HepG2 (cell line): ENCODE results near the gene DENND4C. TPM values are rescaled to one million over a fixed set of nuclear protein-coding genes. Genes with fewer than 3 reads are reported as not detected.

Experiments used
- CBX2 ChIP-seq, 2 experiments: fragments of 200-600 bp in 1 of 2; sonication (generic); formaldehyde crosslinking in 1 of 2; IDR thresholded peaks; 2 replicates each; pipeline versions ENCODE4 v1.7.0 to v1.8.1; 2018 to 2022; ENCODE audit warnings: low read depth in 2 of 2, low read length in 1 of 2, mild to moderate bottlenecking in 1 of 2, missing genetic modification reagents in 1 of 2
- DDIT3 ChIP-seq: sonication (generic); formaldehyde crosslinking; IDR thresholded peaks from 2 replicates; pipeline ENCODE4 v1.4.0; 2020; ENCODE audit warnings: mild to moderate bottlenecking, missing genetic modification reagents
- FOXP4 ChIP-seq: sonication (generic); formaldehyde crosslinking; IDR thresholded peaks from 2 replicates; pipeline ENCODE4 v1.4.0; 2020; ENCODE audit warnings: missing genetic modification reagents
- JUNB ChIP-seq: sonication (generic); formaldehyde crosslinking; IDR thresholded peaks from 2 replicates; pipeline ENCODE4 v1.8.0; 2022; ENCODE audit warnings: missing genetic modification reagents, mild to moderate bottlenecking, borderline replicate concordance
- MEIS1 ChIP-seq: sonication (generic); formaldehyde crosslinking; IDR thresholded peaks from 2 replicates; pipeline ENCODE4 v1.9.0; 2021; ENCODE audit warnings: mild to moderate bottlenecking, missing genetic modification reagents, moderate library complexity, borderline replicate concordance
- NFRKB ChIP-seq: fragments of 450-650 bp; IDR thresholded peaks from 2 replicates; pipeline ENCODE4 v1.6.1; 2017
- POGZ ChIP-seq: sonication (generic); formaldehyde crosslinking; IDR thresholded peaks from 2 replicates; pipeline ENCODE4 v1.4.0; 2020; ENCODE audit warnings: mild to moderate bottlenecking, missing genetic modification reagents
- SKI ChIP-seq: fragments of 450-650 bp; IDR thresholded peaks from one replicate; pipeline ENCODE4 v1.6.1; 2018; ENCODE audit warnings: mild to moderate bottlenecking; ENCODE audit not compliant: partially characterized antibody
- SP2 ChIP-seq: sonication (generic); formaldehyde crosslinking; IDR thresholded peaks from 2 replicates; pipeline ENCODE4 v1.5.1; 2020; ENCODE audit warnings: mild to moderate bottlenecking, missing genetic modification reagents
- TBP ChIP-seq: sonication (generic); formaldehyde crosslinking; IDR thresholded peaks from 2 replicates; pipeline ENCODE4 v1.5.0; 2020; ENCODE audit warnings: missing genetic modification reagents
- TP53 ChIP-seq: sonication (generic); formaldehyde crosslinking; conservative IDR thresholded peaks from 2 replicates; pipeline ENCODE4 v1.4.0; 2020; ENCODE audit warnings: missing genetic modification reagents
- ZFY ChIP-seq: sonication (generic); formaldehyde crosslinking; IDR thresholded peaks from 2 replicates; pipeline ENCODE4 v1.4.0; 2020; ENCODE audit warnings: missing genetic modification reagents
- ZNF276 ChIP-seq: sonication (generic); formaldehyde crosslinking; IDR thresholded peaks from 2 replicates; pipeline ENCODE4 v1.4.0; 2020; ENCODE audit warnings: mild to moderate bottlenecking, low read depth, missing genetic modification reagents
- ZNF496 ChIP-seq: sonication (generic); formaldehyde crosslinking; IDR thresholded peaks from 2 replicates; pipeline ENCODE4 v1.8.1; 2023; ENCODE audit warnings: mild to moderate bottlenecking, moderate library complexity, missing genetic modification reagents; ENCODE audit not compliant: insufficient replicate concordance
- ZNF547 ChIP-seq: sonication (generic); formaldehyde crosslinking; IDR thresholded peaks from 2 replicates; pipeline ENCODE4 v1.5.1; 2020; ENCODE audit warnings: mild to moderate bottlenecking, missing genetic modification reagents
- ZNF672 ChIP-seq: sonication (generic); formaldehyde crosslinking; IDR thresholded peaks from 2 replicates; pipeline ENCODE4 v1.8.1; 2022; ENCODE audit warnings: missing genetic modification reagents
- polyA plus RNA-seq, 8 experiments: library from polyadenylated mRNA; depleted of rRNA in 3 of 8; stranded (reverse) in 7 of 8; unstranded in 1 of 8; fragments of >200 nt; fragmentation: Illumina TruSeq in 4 of 8; extraction: Trizol in 4 of 8; gene quantifications; 2 replicates each; pipeline versions ENCODE4 v1.2.1 to v1.2.3, GENCODE V29; 2011 to 2016; ENCODE audit warnings: low read depth in 4 of 8, missing spikeins in 1 of 8, mixed read lengths in 1 of 8; ENCODE audit not compliant: insufficient read depth in 1 of 8
- total RNA-seq, 5 experiments: library from RNA; depleted of rRNA; stranded (reverse); fragments of >200 nt; fragmentation: Illumina TruSeq; extraction: Trizol; gene quantifications; 2 replicates each; pipeline ENCODE4 v1.2.3, GENCODE V29; 2016; ENCODE audit warnings: low read depth in 1 of 5
- TF ChIP-seq, protein P1 (sequence below): sonication (generic); formaldehyde crosslinking; IDR thresholded peaks from 2 replicates; pipeline ENCODE4 v1.4.0; 2020; ENCODE audit warnings: missing genetic modification reagents
- TF ChIP-seq, protein P2 (sequence below): sonication (generic); formaldehyde crosslinking; IDR thresholded peaks from 2 replicates; pipeline ENCODE4 v1.8.0; 2022; ENCODE audit warnings: missing genetic modification reagents, mild to moderate bottlenecking, borderline replicate concordance

The DENND4C gene
- total and polyA plus RNA-seq, 2 of the 13 experiments (the other 11 are each of a cell fraction or from before 2014, with no cell fraction given), result 19.1 to 27.2 TPM

GRCh38 chr9:19230355-19231125, at the start of gene DENND4C (continued):
- TF ChIP-seq TBP (CRISPR knock-in tag), result no peak
- TF ChIP-seq ZNF547 (CRISPR knock-in tag), result peak; percentile 94
- TF ChIP-seq, protein P1, sequence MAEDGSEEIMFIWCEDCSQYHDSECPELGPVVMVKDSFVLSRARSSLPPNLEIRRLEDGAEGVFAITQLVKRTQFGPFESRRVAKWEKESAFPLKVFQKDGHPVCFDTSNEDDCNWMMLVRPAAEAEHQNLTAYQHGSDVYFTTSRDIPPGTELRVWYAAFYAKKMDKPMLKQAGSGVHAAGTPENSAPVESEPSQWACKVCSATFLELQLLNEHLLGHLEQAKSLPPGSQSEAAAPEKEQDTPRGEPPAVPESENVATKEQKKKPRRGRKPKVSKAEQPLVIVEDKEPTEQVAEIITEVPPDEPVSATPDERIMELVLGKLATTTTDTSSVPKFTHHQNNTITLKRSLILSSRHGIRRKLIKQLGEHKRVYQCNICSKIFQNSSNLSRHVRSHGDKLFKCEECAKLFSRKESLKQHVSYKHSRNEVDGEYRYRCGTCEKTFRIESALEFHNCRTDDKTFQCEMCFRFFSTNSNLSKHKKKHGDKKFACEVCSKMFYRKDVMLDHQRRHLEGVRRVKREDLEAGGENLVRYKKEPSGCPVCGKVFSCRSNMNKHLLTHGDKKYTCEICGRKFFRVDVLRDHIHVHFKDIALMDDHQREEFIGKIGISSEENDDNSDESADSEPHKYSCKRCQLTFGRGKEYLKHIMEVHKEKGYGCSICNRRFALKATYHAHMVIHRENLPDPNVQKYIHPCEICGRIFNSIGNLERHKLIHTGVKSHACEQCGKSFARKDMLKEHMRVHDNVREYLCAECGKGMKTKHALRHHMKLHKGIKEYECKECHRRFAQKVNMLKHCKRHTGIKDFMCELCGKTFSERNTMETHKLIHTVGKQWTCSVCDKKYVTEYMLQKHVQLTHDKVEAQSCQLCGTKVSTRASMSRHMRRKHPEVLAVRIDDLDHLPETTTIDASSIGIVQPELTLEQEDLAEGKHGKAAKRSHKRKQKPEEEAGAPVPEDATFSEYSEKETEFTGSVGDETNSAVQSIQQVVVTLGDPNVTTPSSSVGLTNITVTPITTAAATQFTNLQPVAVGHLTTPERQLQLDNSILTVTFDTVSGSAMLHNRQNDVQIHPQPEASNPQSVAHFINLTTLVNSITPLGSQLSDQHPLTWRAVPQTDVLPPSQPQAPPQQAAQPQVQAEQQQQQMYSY (CRISPR knock-in tag), result peak; percentile 94
- TF ChIP-seq NFRKB, result no peak
- no peak; the same call in 1 of the 2 replicates for TF ChIP-seq MEIS1
- TF ChIP-seq ZNF496 (CRISPR knock-in tag), result no peak
- peak; percentile 65; the same call in 1 of the 2 replicates for TF ChIP-seq POGZ (CRISPR knock-in tag)
- 0 out of 2 replicates have a peak, but pooled peaks have one; percentile 62 for TF ChIP-seq ZNF672 (CRISPR knock-in tag)
- peak; percentile 65 for TF ChIP-seq SKI
- TF ChIP-seq ZFY, result peak; percentile 97
- no peak for TF ChIP-seq CBX2 (IDR thresholded peaks at IDR 0.05; ENCODE audit: low read depth, low read length)
- TF ChIP-seq CBX2 (CRISPR knock-in tag; IDR thresholded peaks at IDR 0.05; ENCODE audit: low read depth), result no peak
- TF ChIP-seq FOXP4, result 0 out of 2 replicates have a peak, but pooled peaks have one; percentile 35
- TF ChIP-seq JUNB (CRISPR knock-in tag), result no peak
- no peak for TF ChIP-seq TP53
- TF ChIP-seq SP2, result no peak
- TF ChIP-seq, protein P2, sequence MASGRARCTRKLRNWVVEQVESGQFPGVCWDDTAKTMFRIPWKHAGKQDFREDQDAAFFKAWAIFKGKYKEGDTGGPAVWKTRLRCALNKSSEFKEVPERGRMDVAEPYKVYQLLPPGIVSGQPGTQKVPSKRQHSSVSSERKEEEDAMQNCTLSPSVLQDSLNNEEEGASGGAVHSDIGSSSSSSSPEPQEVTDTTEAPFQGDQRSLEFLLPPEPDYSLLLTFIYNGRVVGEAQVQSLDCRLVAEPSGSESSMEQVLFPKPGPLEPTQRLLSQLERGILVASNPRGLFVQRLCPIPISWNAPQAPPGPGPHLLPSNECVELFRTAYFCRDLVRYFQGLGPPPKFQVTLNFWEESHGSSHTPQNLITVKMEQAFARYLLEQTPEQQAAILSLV (CRISPR knock-in tag), result peak; percentile 76; the same call in 1 of the 2 replicates
- TF ChIP-seq ZNF276 (CRISPR knock-in tag), result 0 out of 2 replicates have a peak, but pooled peaks have one; percentile 10
- no peak for TF ChIP-seq DDIT3 (CRISPR knock-in tag)
